Measurements from ENCODE around the gene SYNPR.

DNA sequence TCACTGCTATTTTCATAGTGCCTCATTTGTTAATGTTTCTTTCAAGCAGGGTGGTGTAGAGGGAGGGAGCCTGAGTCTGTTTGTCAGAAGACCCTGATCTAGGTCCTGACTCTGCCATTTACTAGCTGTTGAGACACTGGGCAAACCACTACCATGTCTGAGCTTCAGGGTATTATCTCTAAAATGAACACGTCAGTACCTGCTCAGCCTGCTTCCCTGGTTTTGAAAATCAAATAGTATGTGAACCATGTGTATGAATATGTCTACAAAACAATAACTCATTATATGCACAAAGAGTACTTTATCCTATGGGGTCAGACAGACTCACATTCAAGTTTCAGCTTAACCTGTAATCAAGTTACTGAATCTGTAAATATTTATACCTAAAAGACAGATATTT is 25.1 kb downstream of the SYNPR start:
- no peak for TF ChIP-seq POLR2AphosphoS5 (IDR thresholded peaks at IDR 0.05; ENCODE audit: borderline replicate concordance, low read depth, low read length)
- no peak for TF ChIP-seq EZH2 (IDR thresholded peaks at IDR 0.05)
